OCI-LY7 (cell line): ENCODE results near the gene AZU1. TPM values are rescaled to one million over a fixed set of nuclear protein-coding genes. Genes with fewer than 3 reads are reported as not detected.
"Not testable (repeated sequence)": the region's sequence is repeated elsewhere in the genome, so short reads cannot be mapped to it uniquely, and the experiment has no call there.

Source experiments
- BruUV-seq: library from RNA; stranded (reverse); fragments of 400-500 nt; replicated peaks from 2 replicates; lab custom pipeline; 2021; lab: Mats Ljungman, UMichigan
- CTCF ChIA-PET: fragments of 300-600 bp; sonication (Branson Sonifier 250); formaldehyde crosslinking; loops from one replicate; lab custom pipeline; 2022; ENCODE audit warnings: antibody characterized with exemption; ENCODE audit not compliant: unreplicated experiment; lab: Charles Lee
- POLR2A ChIA-PET: fragments of 300-600 bp; sonication (Branson Sonifier 250); formaldehyde crosslinking; loops from one replicate; lab custom pipeline; 2022; ENCODE audit warnings: antibody characterized with exemption; lab: Charles Lee
- DNase-seq: peaks from one replicate; pipeline ENCODE4 v3.0.0-alpha.2; 2015; ENCODE audit warnings: low spot score
- H2AFZ ChIP-seq: fragments of 200-600 bp; sonication (generic), shearing (Covaris generic); 2 replicates; pipeline ENCODE4 v1.6.1; 2014; ENCODE audit warnings: mild to moderate bottlenecking, antibody characterized with exemption, low read length, moderate library complexity
- H3K27ac ChIP-seq: fragments of 200-600 bp; sonication (generic); 2 replicates; pipeline ENCODE4 v1.5.1; 2014; ENCODE audit warnings: mixed run types, low read depth, mild to moderate bottlenecking, moderate library complexity, low read length, inconsistent platforms; ENCODE audit not compliant: poor library complexity, severe bottlenecking
- H3K36me3 ChIP-seq: fragments of 200-600 bp; sonication (generic); 2 replicates; pipeline ENCODE4 v1.6.1; 2014; ENCODE audit warnings: mild to moderate bottlenecking, antibody characterized with exemption, low read length, moderate library complexity, mixed read lengths; ENCODE audit not compliant: insufficient read depth
- H3K4me1 ChIP-seq: fragments of 200-600 bp; sonication (generic); 2 replicates; pipeline ENCODE4 v1.5.1; 2014; ENCODE audit warnings: mild to moderate bottlenecking, low read length; ENCODE audit not compliant: insufficient read depth, poor library complexity, severe bottlenecking
- H3K4me2 ChIP-seq: fragments of 200-600 bp; sonication (generic); 2 replicates; pipeline ENCODE4 v1.6.1; 2014; ENCODE audit warnings: mild to moderate bottlenecking, low read length
- H3K4me3 ChIP-seq: fragments of 200-600 bp; sonication (generic); 2 replicates; pipeline ENCODE4 v1.5.1; 2014; ENCODE audit warnings: mild to moderate bottlenecking, low read depth, low read length; ENCODE audit not compliant: poor library complexity, severe bottlenecking
- H3K79me2 ChIP-seq: fragments of 200-600 bp; sonication (generic); 2 replicates; pipeline ENCODE4 v1.6.1; 2016; ENCODE audit warnings: low read depth, mild to moderate bottlenecking, low read length, moderate library complexity, mixed read lengths; ENCODE audit not compliant: insufficient read depth
- H3K9me2 ChIP-seq: fragments of 200-600 bp; sonication (generic); 2 replicates; pipeline ENCODE4 v1.6.1; 2016; ENCODE audit warnings: mild to moderate bottlenecking, low read length, mixed read lengths; ENCODE audit not compliant: insufficient read depth
- H3K9me3 ChIP-seq: fragments of 200-600 bp; sonication (generic); 2 replicates; pipeline ENCODE4 v1.6.1; 2014; ENCODE audit warnings: mild to moderate bottlenecking, mixed run types, low read length, mixed read lengths
- H4K20me1 ChIP-seq: fragments of 200-600 bp; sonication (generic); 2 replicates; pipeline ENCODE4 v1.6.1; 2014; ENCODE audit warnings: mild to moderate bottlenecking, antibody characterized with exemption, low read length, moderate library complexity, mixed read lengths; ENCODE audit not compliant: insufficient read depth
- CTCF ChIP-seq: fragments of 200-600 bp; sonication (generic); conservative IDR thresholded peaks from 2 replicates; pipeline ENCODE4 v1.5.1; 2014; ENCODE audit warnings: mild to moderate bottlenecking, antibody characterized with exemption, low read length, moderate library complexity, mixed read lengths
- EZH2phosphoT487 ChIP-seq: fragments of 200-600 bp; sonication (generic); IDR thresholded peaks from 2 replicates; pipeline ENCODE4 v1.6.1; 2018; ENCODE audit warnings: low read depth, borderline replicate concordance, mild to moderate bottlenecking, mixed run types, antibody characterized with exemption, low read length, moderate library complexity, mixed read lengths
- intact Hi-C: fragments of 100-400 bp; cut with micrococcal nuclease; formaldehyde crosslinking; loops from one replicate; pipeline ENCODE4 v1.10.0; 2022; ENCODE audit not compliant: unreplicated experiment
- total RNA-seq, 2 experiments: library from RNA; depleted of rRNA in 1 of 2; stranded (reverse); fragments of >200 nt in 1 of 2; shearing (Covaris generic) in 1 of 2; gene quantifications; 2 replicates each; pipeline ENCODE4 v1.2.3, GENCODE V29; 2014 to 2022

Gene AZU1
- total RNA-seq, 2 experiments from 2014 or later: not detected

GRCh38 chr19:835210-835810 lies 7.7 kb downstream of the AZU1 start:
- Histone ChIP-seq H3K27ac (no peak overlapping the region), H3K4me3 (no peak overlapping the region), H4K20me1 (no peaks in the 10 kb centered on the region), H3K4me1 (no peaks in the 10 kb centered on the region), H3K79me2 (no peaks in the 10 kb centered on the region), H3K4me2 (no peak overlapping the region), H3K9me2 (no peaks in the 10 kb centered on the region), H3K36me3 (no peaks in the 10 kb centered on the region), H3K9me3 (no peaks in the 10 kb centered on the region), H2AFZ (no peak overlapping the region)
- POLR2A ChIA-PET: no interaction called here
- no peak for TF ChIP-seq EZH2phosphoT487
- no peak for TF ChIP-seq CTCF
- BruUV-seq: no TSS peak
- intact Hi-C loops: no loop called here
- no peak for DNase-seq
- CTCF ChIA-PET: no interaction called here

- Histone ChIP-seq H3K27ac (no peak within 1 kb of the TSS), H3K4me2 (no peak within 1 kb of the TSS), H3K4me3 (no peak within 1 kb of the TSS), H3K79me2 (no peaks in the 10 kb centered on the region), H4K20me1 (no peaks in the 10 kb centered on the region), H2AFZ (no peak within 1 kb of the TSS), H3K9me3 (no peaks in the 10 kb centered on the region), H3K36me3 (no peaks in the 10 kb centered on the region), H3K4me1 (peaks cover 11% of the 10 kb centered on the region), H3K9me2 (no peaks in the 10 kb centered on the region)
- DNase-seq: no peak
- no TSS peak for BruUV-seq
- TF ChIP-seq EZH2phosphoT487 (no peak), CTCF (no peak)
- intact Hi-C loops: no loop called here
- ChIA-PET POLR2A (no interaction called here), CTCF (no interaction called here)
Measured at GRCh38 chr19:840519-841206, 13.0 kb downstream of the AZU1 start, which contains the start of gene PRTN3. Gene PRTN3, plus strand, starts transcription at chr19:840999. Its CDS starts 10 bp downstream, at chr19:841009.

- H3K79me2 ChIP-seq, H3K9me2 ChIP-seq, DNase-seq, H3K4me3 ChIP-seq, H4K20me1 ChIP-seq, BruUV-seq, intact Hi-C loops, H3K9me3 ChIP-seq, CTCF ChIA-PET, H3K4me2 ChIP-seq, H3K27ac ChIP-seq, H3K36me3 ChIP-seq, H2AFZ ChIP-seq, POLR2A ChIA-PET: not testable (repeated sequence)
- H3K4me1 ChIP-seq: peaks cover 13% of the 10 kb centered on the region
Measured at GRCh38 chr19:842802-843179, 15.2 kb downstream of the AZU1 start.
